ENCODE results near the gene FAM114A1.
"Not testable (repeated sequence)": the region's sequence is repeated elsewhere in the genome, so short reads cannot be mapped to it uniquely, and the experiment has no call there.

The FAM114A1 gene

GRCh38 chr4:38950734-38951133 is 83.1 kb downstream of the FAM114A1 start:
- Histone ChIP-seq H3K36me3 (ENCODE audit: control insufficient read depth, insufficient read depth, low read length) (no peaks in the 10 kb centered on the region), H3K4me3 (ENCODE audit: low read length) (no peak overlapping the region), H3K9ac (ENCODE audit: low read length) (no peak overlapping the region), H3K4me1 (ENCODE audit: control insufficient read depth, insufficient read depth, low read length) (peaks cover 27% of the 10 kb centered on the region), H3K27me3 (ENCODE audit: control insufficient read depth, insufficient read depth, low read length) (no peaks in the 10 kb centered on the region), H3K27ac (ENCODE audit: low read depth, low read length) (no peak overlapping the region)

DNA sequence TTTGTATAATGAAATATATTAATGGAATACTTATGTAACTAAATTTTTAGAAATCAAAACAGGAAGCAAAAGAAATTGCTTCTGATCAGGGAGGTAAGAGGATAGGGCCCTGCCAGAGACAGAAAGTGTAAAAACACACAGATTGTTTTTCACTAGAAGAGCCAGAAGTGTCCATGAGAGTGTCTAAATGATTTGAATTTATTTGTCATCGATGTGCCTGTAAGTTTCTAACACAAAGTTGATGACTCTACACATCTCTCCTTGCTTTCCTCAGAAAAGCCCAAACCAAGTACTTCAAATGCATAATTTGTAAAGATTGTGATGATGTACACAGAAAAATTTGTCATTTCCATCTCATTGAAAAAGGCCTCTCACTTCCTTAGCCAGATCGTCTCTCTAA is 84.0 kb downstream of the FAM114A1 start:
- Histone ChIP-seq H3K27ac (ENCODE audit: low read depth, low read length) (peak overlapping the region; percentile 23), H3K4me1 (ENCODE audit: control insufficient read depth, insufficient read depth, low read length) (peaks cover 22% of the 10 kb centered on the region), H3K36me3 (ENCODE audit: control insufficient read depth, insufficient read depth, low read length) (no peaks in the 10 kb centered on the region), H3K27me3 (ENCODE audit: control insufficient read depth, insufficient read depth, low read length) (no peaks in the 10 kb centered on the region), H3K9ac (ENCODE audit: low read length) (no peak overlapping the region), H3K4me3 (ENCODE audit: low read length) (no peak overlapping the region)

DNA sequence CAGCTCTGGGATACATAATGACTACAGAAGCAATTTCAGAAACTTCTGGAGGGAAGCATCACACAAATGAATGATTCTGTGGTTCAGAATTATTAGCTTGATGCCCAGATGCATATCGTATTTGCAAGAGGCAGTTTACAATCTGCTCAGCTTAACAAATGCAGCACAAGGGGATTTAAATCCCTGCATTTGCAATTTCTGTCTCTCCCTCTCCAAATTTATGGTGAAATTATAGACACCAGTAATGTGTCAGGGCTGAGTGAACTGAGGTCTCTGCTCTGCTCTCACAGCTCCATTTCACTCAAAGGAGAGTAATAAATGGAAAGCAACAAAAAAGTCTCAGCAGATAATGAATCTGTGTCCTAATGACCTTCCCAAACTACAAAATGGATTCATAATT is 84.4 kb downstream of the FAM114A1 start:
- peak overlapping the region; percentile 23 for H3K27ac ChIP-seq (ENCODE audit: low read depth, low read length)
- H3K4me1 ChIP-seq (ENCODE audit: control insufficient read depth, insufficient read depth, low read length), result peaks cover 19% of the 10 kb centered on the region
- no peaks in the 10 kb centered on the region for H3K27me3 ChIP-seq (ENCODE audit: control insufficient read depth, insufficient read depth, low read length)
- no peaks in the 10 kb centered on the region for H3K36me3 ChIP-seq (ENCODE audit: control insufficient read depth, insufficient read depth, low read length)
- H3K4me3 ChIP-seq (ENCODE audit: low read length), result no peak overlapping the region
- H3K9ac ChIP-seq (ENCODE audit: low read length), result no peak overlapping the region

DNA sequence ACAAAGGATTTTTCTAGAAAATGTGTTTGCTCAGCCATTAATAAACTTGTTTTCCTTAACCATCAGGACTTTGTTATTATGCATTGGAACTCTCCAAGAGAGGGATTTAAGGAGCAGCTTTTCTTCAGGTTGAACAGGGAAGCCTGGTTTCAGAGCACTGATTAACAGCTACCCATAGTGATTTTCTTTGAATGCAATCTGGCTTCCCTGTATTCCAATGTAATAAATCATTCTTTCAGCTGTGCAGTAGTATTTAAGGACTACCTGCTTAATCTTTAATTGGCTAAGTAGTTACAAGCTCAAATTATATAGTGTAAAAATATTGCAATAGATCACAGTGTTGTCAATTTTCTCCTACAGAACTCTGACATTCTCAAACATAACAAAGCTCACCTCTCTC is 87.1 kb downstream of the FAM114A1 start:
- H3K4me3 ChIP-seq (ENCODE audit: low read length), result no peak overlapping the region
- H3K9ac ChIP-seq (ENCODE audit: low read length), result no peak overlapping the region
- peaks cover 5% of the 10 kb centered on the region for H3K4me1 ChIP-seq (ENCODE audit: control insufficient read depth, insufficient read depth, low read length)
- no peaks in the 10 kb centered on the region for H3K27me3 ChIP-seq (ENCODE audit: control insufficient read depth, insufficient read depth, low read length)
- H3K36me3 ChIP-seq (ENCODE audit: control insufficient read depth, insufficient read depth, low read length), result no peaks in the 10 kb centered on the region
- no peak overlapping the region for H3K27ac ChIP-seq (ENCODE audit: low read depth, low read length)

- H3K27me3 ChIP-seq (ENCODE audit: control insufficient read depth, insufficient read depth, low read length), result no peaks in the 10 kb centered on the region
- no peak overlapping the region for H3K4me3 ChIP-seq (ENCODE audit: low read length)
- no peaks in the 10 kb centered on the region for H3K36me3 ChIP-seq (ENCODE audit: control insufficient read depth, insufficient read depth, low read length)
- no peak overlapping the region for H3K27ac ChIP-seq (ENCODE audit: low read depth, low read length)
- H3K4me1 ChIP-seq (ENCODE audit: control insufficient read depth, insufficient read depth, low read length), result no peaks in the 10 kb centered on the region
- no peak overlapping the region for H3K9ac ChIP-seq (ENCODE audit: low read length)
These were observed 88.4 kb downstream of the FAM114A1 start for GRCh38 chr4:38955957-38956356.

DNA sequence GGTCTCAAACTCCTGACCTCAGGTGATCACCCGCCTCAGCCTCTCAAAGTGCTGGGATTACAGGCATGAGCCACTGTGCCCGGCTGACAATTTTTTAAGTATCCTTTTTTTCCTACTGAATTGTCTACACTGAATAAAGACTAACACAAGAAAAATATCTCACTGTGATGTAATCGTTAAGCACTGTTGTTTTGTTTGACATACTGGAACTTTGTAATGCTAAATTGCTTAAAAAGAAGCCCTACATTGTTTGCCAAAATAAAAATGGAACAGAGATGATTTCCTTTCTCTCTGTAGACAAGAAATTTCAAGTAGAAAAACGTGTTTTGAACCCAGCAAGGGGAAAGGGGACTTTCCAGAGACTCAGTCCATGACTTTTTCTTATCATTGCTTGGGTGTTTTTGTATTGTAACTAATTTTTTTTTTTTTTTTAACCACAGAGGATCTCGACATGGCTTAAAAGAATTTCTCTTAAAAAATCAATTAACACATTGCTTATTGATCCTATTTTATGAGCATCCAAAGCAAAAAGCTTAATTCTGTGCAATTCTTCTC is 89.7 kb downstream of the FAM114A1 start:
- no peaks in the 10 kb centered on the region for H3K36me3 ChIP-seq (ENCODE audit: control insufficient read depth, insufficient read depth, low read length)
- no peaks in the 10 kb centered on the region for H3K4me1 ChIP-seq (ENCODE audit: control insufficient read depth, insufficient read depth, low read length)
- peak overlapping the region; percentile 8 for H3K27ac ChIP-seq (ENCODE audit: low read depth, low read length)
- H3K4me3 ChIP-seq (ENCODE audit: low read length), result no peak overlapping the region
- no peaks in the 10 kb centered on the region for H3K27me3 ChIP-seq (ENCODE audit: control insufficient read depth, insufficient read depth, low read length)
- H3K9ac ChIP-seq (ENCODE audit: low read length), result no peak overlapping the region

GRCh38 chr4:38957893-38958292 is 90.3 kb downstream of the FAM114A1 start:
- Histone ChIP-seq H3K9ac (ENCODE audit: low read length) (no peak overlapping the region), H3K27me3 (ENCODE audit: control insufficient read depth, insufficient read depth, low read length) (no peaks in the 10 kb centered on the region), H3K27ac (ENCODE audit: low read depth, low read length) (no peak overlapping the region)

GRCh38 chr4:38958453-38959190 is 91.0 kb downstream of the FAM114A1 start:
- Histone ChIP-seq H3K27ac (ENCODE audit: low read depth, low read length) (no peak overlapping the region), H3K4me3 (ENCODE audit: low read length) (no peak overlapping the region), H3K36me3 (ENCODE audit: control insufficient read depth, insufficient read depth, low read length) (no peaks in the 10 kb centered on the region), H3K27me3 (ENCODE audit: control insufficient read depth, insufficient read depth, low read length) (no peaks in the 10 kb centered on the region), H3K9ac (ENCODE audit: low read length) (no peak overlapping the region), H3K4me1 (ENCODE audit: control insufficient read depth, insufficient read depth, low read length) (no peaks in the 10 kb centered on the region)

More at GRCh38 chr4:38957893-38958292, 90.3 kb downstream of the FAM114A1 start:
- Histone ChIP-seq H3K36me3 (ENCODE audit: control insufficient read depth, insufficient read depth, low read length) (no peaks in the 10 kb centered on the region), H3K4me1 (ENCODE audit: control insufficient read depth, insufficient read depth, low read length) (no peaks in the 10 kb centered on the region), H3K4me3 (ENCODE audit: low read length) (no peak overlapping the region)

GRCh38 chr4:38959248-38959647 is 91.6 kb downstream of the FAM114A1 start:
- H3K27me3 ChIP-seq (ENCODE audit: control insufficient read depth, insufficient read depth, low read length); H3K4me3 ChIP-seq (ENCODE audit: low read length); H3K4me1 ChIP-seq (ENCODE audit: control insufficient read depth, insufficient read depth, low read length); H3K27ac ChIP-seq (ENCODE audit: low read depth, low read length); H3K36me3 ChIP-seq (ENCODE audit: control insufficient read depth, insufficient read depth, low read length); H3K9ac ChIP-seq (ENCODE audit: low read length): not testable (repeated sequence)

GRCh38 chr4:38964942-38965775 is 97.6 kb downstream of the FAM114A1 start:
- Histone ChIP-seq H3K36me3 (ENCODE audit: control insufficient read depth, insufficient read depth, low read length) (no peaks in the 10 kb centered on the region), H3K9ac (ENCODE audit: low read length) (no peak overlapping the region), H3K27ac (ENCODE audit: low read depth, low read length) (no peak overlapping the region), H3K27me3 (ENCODE audit: control insufficient read depth, insufficient read depth, low read length) (no peaks in the 10 kb centered on the region), H3K4me1 (ENCODE audit: control insufficient read depth, insufficient read depth, low read length) (peaks cover 2% of the 10 kb centered on the region), H3K4me3 (ENCODE audit: low read length) (no peak overlapping the region)

DNA sequence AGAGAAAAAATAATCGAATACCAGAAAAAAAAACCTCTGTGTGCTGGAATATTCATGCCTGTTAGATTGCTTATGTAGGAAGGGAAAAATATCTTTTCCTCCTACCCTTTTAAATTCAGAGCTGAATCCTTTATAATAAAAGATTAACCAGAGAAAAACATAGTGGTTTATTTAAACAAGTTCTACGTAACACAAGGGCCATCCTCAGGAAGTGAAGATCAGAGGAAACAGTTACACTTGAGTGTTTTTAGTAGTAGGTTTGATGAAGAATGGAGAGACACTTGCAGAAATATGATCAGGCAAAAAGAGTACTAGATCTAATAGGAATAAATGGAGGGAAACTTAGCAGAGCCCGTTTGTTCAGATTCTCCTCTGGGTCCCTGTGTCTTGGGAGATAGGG is 98.3 kb downstream of the FAM114A1 start:
- no peak overlapping the region for H3K27ac ChIP-seq (ENCODE audit: low read depth, low read length)
- no peak overlapping the region for H3K4me3 ChIP-seq (ENCODE audit: low read length)
- no peaks in the 10 kb centered on the region for H3K27me3 ChIP-seq (ENCODE audit: control insufficient read depth, insufficient read depth, low read length)
- H3K9ac ChIP-seq (ENCODE audit: low read length), result no peak overlapping the region
- H3K36me3 ChIP-seq (ENCODE audit: control insufficient read depth, insufficient read depth, low read length), result no peaks in the 10 kb centered on the region
- H3K4me1 ChIP-seq (ENCODE audit: control insufficient read depth, insufficient read depth, low read length), result peaks cover 2% of the 10 kb centered on the region

GRCh38 chr4:38967260-38968095 is 99.9 kb downstream of the FAM114A1 start:
- Histone ChIP-seq H3K27me3 (ENCODE audit: control insufficient read depth, insufficient read depth, low read length) (no peaks in the 10 kb centered on the region), H3K4me1 (ENCODE audit: control insufficient read depth, insufficient read depth, low read length) (peaks cover 2% of the 10 kb centered on the region), H3K9ac (ENCODE audit: low read length) (no peak overlapping the region), H3K36me3 (ENCODE audit: control insufficient read depth, insufficient read depth, low read length) (no peaks in the 10 kb centered on the region), H3K4me3 (ENCODE audit: low read length) (no peak overlapping the region), H3K27ac (ENCODE audit: low read depth, low read length) (peak overlapping the region; percentile 10)
